HG03108 (cell line): ENCODE results near the gene MDGA2.
"Not testable (repeated sequence)": the region's sequence is repeated elsewhere in the genome, so short reads cannot be mapped to it uniquely, and the experiment has no call there.

Source experiments
- ATAC-seq: cut with Tn5 transposase; IDR thresholded peaks from one replicate; pipeline ENCODE4 v1.9.1; 2021; ENCODE audit warnings: moderate library complexity; ENCODE audit not compliant: unreplicated experiment

The MDGA2 gene

GRCh38 chr14:47246367-47246766, 429.0 kb downstream of the MDGA2 start:
- no peak for ATAC-seq

GRCh38 chr14:47242579-47242978, 432.8 kb downstream of the MDGA2 start:
- ATAC-seq, result not testable (repeated sequence)

GRCh38 chr14:47240748-47241437, 434.5 kb downstream of the MDGA2 start:
- ATAC-seq, result no peak

- ATAC-seq, result no peak
These were observed 439.8 kb downstream of the MDGA2 start for GRCh38 chr14:47235619-47236018.

GRCh38 chr14:47226877-47227520, 448.4 kb downstream of the MDGA2 start:
- ATAC-seq, result no peak

- ATAC-seq, result no peak
These were observed 451.7 kb downstream of the MDGA2 start for GRCh38 chr14:47223656-47224055.

GRCh38 chr14:47220096-47220495, 455.3 kb downstream of the MDGA2 start:
- ATAC-seq, result no peak

GRCh38 chr14:47211263-47211662, 464.1 kb downstream of the MDGA2 start:
- ATAC-seq, result no peak

- ATAC-seq, result no peak
These were observed 465.3 kb downstream of the MDGA2 start for GRCh38 chr14:47210099-47210498.

GRCh38 chr14:47208434-47208833, 467.0 kb downstream of the MDGA2 start:
- ATAC-seq, result no peak

GRCh38 chr14:47207617-47208016, 467.8 kb downstream of the MDGA2 start:
- ATAC-seq, result no peak

- no peak for ATAC-seq
These were observed 474.7 kb downstream of the MDGA2 start for GRCh38 chr14:47200740-47201139.

GRCh38 chr14:47195582-47195981, 479.8 kb downstream of the MDGA2 start:
- no peak for ATAC-seq

GRCh38 chr14:47194055-47194454, 481.4 kb downstream of the MDGA2 start:
- ATAC-seq, result no peak

GRCh38 chr14:47192203-47192602, 483.2 kb downstream of the MDGA2 start:
- ATAC-seq, result not testable (repeated sequence)

- ATAC-seq, result no peak
These were observed 483.7 kb downstream of the MDGA2 start for GRCh38 chr14:47191700-47192099.

GRCh38 chr14:47189911-47190484, 485.4 kb downstream of the MDGA2 start:
- ATAC-seq, result no peak

- ATAC-seq, result no peak
These were observed 488.9 kb downstream of the MDGA2 start for GRCh38 chr14:47186486-47186885.

- ATAC-seq, result no peak
These were observed 495.5 kb downstream of the MDGA2 start for GRCh38 chr14:47179906-47180305.

- ATAC-seq, result not testable (repeated sequence)
These were observed 503.5 kb downstream of the MDGA2 start for GRCh38 chr14:47171896-47172295.

- no peak for ATAC-seq
These were observed 508.0 kb downstream of the MDGA2 start for GRCh38 chr14:47167402-47167801.

GRCh38 chr14:47155395-47155794, 520.0 kb downstream of the MDGA2 start:
- ATAC-seq, result no peak
